GM19463 (cell line): Measurements from ENCODE around the gene ZER1.
"Not testable (repeated sequence)": the region's sequence is repeated elsewhere in the genome, so short reads cannot be mapped to it uniquely, and the experiment has no call there.

Experiments
- ATAC-seq: cut with Tn5 transposase; IDR thresholded peaks from one replicate; pipeline ENCODE4 v1.9.1; 2021; ENCODE audit warnings: mild to moderate bottlenecking, moderate library complexity; ENCODE audit not compliant: unreplicated experiment

ZER1 gene

GRCh38 chr9:128718047-128718446, 53.7 kb downstream of the ZER1 start:
- ATAC-seq, result no peak

DNA sequence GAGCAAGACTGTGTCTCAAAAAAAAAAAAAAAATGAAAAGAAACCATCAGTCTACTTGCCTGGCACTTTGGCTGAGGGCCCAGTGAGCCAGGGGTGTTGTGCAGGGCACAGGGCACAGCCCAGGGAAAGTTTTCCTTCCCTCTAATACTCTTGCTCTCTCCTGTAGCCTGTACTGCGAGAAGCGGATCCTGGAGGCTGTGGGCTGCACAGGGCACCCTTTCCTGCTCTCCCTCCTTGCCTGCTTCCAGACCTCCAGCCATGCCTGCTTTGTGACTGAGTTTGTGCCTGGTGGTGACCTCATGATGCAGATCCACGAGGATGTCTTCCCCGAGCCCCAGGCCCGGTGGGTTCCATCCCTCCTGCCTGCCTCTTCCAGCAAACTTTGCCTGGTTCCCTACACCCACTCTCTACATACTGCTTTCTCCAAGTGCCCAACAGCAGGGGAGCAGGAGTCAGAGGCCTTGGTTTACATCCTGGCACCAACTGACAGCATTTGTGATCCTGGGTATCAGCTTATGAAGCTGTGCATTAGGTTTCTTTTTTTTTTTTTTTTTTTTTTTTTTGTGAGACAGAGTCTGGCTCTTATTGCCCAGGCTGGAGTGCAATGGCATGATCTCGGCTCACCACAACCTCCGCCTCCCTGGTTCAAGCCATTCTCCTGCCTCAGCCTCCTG, 55.0 kb downstream of the ZER1 start:
- no peak for ATAC-seq

DNA sequence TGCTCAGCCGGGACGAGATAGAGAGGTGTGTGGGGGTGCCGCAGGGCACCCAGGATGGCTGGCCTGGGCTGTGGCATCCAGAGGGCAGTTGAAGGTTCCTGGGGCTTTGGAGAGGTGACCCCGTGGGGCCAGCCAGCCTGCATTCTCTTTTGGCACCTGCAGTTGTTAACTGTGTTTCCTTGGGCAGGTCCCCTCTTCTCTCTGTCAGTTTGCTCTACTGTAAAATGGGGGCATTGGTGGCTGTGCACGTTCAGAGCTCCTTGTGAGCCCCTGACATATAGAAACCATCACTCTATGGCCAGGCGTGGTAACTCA, 56.3 kb downstream of the ZER1 start:
- ATAC-seq, result no peak

GRCh38 chr9:128714586-128715435, 56.9 kb downstream of the ZER1 start:
- no peak for ATAC-seq

DNA sequence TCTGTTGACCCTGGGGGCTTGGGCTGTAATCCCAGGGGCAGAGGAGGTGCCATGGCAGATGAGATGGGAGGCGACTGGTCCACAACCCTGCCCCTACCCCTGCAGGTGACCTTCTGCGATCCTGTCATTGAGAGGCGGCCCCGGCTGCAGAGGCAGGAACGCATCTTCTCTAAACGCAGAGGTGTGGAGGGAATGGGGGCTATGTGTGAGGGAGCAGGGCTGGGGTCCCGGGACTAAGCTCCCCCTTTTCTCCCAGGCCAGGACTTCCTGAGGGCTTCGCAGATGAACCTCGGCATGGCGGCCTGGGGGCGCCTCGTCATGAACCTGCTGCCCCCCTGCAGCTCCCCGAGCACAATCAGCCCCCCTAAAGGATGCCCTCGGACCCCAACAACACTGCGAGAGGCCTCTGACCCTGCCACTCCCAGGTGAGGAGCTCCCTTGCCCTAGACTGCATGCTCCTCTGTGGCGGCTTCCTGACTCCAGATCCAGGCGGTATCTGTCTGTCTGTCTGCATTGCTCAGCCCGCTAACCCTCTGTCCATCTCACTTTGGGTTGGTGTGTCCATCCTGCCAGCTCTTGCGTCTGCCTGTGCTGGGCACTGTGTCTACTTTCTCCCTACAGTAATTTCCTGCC, 57.7 kb downstream of the ZER1 start:
- no peak for ATAC-seq

GRCh38 chr9:128713411-128713780, 58.3 kb downstream of the ZER1 start:
- no peak for ATAC-seq

DNA sequence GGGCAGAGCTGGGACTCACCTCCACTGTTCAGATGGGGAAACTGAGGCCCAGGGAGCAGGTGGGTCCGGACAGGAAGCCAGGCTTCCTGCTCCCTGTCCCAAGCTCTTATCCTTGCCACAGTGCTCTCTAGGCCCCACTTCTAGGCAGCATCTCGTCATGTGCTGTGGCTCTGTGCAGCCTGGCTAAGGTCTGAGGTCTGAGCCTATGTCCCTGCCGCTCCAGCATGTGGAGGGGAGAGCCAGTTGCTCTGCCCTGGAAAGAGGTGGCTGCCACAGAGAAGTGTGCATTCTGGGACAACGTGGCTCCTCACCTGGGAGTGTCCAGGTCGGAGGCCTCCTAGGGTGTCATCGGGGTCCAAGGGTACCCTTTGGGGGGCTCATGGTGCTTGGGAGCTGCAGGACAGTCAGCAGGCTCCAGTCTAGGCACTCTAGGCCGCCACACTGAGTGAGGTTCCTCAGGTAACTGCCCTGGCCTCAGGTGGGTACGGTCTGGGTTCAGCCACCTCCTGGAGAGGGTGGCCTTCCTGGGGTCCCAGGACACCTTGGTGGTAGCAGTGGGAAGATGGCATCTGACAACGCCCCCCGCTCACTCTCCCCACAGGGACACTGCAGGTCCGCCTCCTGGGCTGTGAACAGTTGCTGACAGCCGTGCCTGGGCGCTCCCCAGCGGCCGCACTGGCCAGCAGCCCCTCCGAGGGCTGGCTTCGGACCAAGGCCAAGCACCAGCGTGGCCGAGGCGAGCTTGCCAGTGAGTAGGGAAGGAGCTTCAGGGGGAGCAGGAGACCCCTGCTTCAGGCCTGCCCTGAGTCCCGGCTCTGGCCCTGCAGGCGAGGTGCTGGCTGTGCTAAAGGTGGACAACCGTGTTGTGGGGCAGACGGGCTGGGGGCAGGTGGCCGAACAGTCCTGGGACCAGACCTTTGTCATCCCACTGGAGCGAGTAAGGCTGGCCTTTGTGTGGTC, 59.0 kb downstream of the ZER1 start:
- no peak for ATAC-seq

- no peak for ATAC-seq
Measured at GRCh38 chr9:128707446-128707845, 64.3 kb downstream of the ZER1 start.

DNA sequence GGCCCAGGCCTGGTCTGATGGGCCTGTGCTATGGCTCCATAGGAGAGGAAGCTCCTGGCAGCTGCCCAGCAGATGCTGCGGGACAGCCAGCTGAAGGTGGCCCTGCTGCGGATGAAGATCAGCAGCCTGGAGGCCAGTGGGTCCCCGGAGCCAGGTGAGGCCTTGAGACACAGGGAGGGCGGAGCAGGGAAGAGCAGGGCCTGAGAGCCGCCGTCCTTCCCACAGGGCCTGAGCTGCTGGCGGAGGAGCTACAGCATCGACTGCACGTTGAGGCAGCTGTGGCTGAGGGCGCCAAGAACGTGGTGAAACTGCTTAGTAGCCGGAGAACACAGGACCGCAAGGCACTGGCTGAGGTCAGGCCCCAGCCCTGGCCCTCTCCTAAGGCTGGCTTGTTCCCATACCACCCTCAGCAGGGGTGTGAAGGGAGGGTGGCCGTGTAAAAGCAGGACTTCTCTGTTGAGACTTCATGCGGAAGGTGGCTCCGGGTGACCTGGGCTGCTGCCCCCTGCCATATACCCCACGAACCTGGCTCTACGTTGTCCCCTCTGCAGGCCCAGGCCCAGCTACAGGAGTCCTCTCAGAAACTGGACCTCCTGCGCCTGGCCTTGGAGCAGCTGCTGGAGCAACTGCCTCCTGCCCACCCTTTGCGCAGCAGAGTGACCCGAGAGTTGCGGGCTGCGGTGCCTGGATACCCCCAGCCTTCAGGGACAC, 64.9 kb downstream of the ZER1 start:
- no peak for ATAC-seq

DNA sequence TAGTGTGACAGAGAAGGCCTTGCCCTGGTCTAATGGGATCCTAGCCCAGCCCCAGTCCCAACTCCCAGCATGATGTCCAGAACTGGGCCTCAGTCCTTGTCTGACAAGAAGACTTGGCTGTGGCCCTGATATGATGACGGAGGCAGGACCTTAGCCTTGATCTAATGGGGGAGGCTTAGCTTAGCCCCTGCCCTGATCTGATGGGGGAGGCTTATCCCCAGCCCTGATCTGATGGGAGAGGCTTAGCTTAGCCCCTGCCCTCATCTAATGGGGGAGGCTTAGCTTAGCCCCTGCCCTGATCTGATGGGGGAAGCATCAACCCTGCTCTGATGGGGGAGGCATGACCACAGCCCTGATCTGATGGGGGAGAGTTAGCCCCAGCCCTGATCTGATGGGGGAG, 65.7 kb downstream of the ZER1 start:
- ATAC-seq, result no peak

DNA sequence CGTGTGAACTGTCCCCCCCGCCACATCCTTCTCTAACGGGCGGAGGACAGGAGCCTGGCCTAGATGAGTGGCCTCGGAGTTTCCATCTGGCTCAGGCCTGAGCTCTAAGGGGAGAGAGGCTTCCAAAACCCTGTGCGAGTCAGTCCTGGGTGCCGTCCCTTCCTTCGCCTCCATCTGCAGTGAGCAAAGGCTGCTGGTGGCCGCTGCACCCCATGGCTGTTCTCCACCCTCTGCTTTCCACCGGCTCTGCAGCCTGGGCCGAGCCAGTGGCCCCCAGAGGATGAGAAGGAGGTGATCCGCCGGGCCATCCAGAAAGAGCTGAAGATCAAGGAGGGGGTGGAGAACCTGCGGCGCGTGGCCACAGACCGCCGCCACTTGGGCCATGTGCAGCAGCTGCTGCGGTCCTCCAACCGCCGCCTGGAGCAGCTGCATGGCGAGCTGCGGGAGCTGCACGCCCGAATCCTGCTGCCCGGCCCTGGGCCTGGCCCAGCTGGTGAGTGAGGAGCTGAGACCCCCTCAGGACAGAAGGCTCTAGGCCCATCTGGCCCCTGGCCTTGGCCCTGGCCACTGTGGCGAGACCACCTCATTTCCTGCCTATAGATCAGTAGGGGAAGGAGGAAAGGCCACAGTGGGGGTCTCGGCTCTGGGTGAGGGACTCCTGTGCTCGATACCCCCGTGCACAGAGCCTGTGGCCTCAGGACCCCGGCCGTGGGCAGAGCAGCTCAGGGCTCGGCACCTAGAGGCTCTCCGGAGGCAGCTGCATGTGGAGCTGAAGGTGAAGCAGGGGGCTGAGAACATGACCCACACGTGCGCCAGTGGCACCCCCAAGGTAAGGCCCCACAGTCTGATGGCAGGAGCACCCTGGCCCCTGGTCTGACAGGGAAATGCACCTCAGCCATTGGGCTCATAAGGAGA, 66.4 kb downstream of the ZER1 start:
- no peak for ATAC-seq

- ATAC-seq, result no peak
Measured at GRCh38 chr9:128704356-128704670, 67.4 kb downstream of the ZER1 start.

- ATAC-seq, result no peak
Measured at GRCh38 chr9:128703616-128704355, 67.9 kb downstream of the ZER1 start.

DNA sequence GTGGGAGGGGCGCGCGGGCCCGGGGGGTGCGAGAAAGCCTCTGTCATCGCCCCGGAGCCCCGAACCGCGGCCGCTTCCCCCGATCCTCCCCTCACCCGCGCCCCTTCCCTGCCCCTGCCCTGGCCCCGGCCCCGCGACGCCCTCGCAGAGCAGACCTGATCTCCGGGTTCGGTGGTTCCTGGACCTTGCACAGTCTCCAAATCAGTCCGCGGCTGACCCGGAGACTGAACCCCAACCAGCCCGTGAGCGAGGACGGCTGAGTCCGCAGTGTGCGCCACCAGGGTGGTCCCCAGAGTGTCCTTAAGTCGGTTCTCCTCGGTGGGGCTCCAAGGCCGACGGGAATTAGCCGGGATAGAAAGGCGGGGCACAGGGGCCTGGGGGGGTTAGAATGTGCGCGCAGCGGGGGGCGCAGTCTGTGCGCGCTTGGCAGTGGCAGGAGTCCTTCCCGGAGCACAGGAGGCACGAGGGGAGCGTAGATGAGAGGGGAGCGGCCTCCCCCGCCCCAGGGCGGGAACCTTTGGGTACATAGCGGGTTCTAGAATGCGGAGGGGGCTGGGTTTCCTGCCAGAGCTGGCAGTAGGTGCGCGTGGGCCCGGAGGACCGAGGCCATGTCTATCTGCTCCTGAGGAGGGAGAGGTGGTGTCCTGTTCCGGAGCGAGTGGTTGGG, 68.6 kb downstream of the ZER1 start:
- no peak for ATAC-seq

DNA sequence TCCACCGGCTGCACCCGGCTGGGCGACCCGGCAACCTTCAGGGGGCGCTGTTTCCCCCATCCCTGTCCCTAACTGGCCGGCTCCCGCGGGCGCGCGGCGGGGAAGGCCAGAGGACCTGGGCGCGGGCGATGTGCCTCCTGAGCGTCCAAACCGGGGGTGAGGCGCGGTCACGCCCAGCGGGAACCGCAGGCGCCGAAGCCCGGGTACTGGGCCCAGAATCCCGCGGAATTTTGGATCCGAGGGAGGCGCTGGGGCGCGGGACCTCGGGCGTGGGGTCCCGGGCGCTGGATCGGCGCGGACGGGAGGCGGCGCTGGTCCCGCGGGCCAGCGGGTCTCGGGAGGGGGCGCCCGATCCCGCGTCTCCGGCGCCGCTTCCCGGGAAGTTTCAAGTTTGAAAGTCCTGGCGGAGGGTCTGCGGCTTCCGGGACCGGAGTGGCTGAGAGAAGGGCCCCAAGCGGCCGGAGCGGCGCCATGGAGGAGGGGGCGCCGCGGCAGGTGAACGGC, 69.2 kb downstream of the ZER1 start, which contains the start of gene PKN3:
Gene PKN3, plus strand, starts transcription at position 59 of the 504 bp plus-strand sequence. Its CDS starts 413 bp downstream, at position 472.
- ATAC-seq, result peak; percentile 84

DNA sequence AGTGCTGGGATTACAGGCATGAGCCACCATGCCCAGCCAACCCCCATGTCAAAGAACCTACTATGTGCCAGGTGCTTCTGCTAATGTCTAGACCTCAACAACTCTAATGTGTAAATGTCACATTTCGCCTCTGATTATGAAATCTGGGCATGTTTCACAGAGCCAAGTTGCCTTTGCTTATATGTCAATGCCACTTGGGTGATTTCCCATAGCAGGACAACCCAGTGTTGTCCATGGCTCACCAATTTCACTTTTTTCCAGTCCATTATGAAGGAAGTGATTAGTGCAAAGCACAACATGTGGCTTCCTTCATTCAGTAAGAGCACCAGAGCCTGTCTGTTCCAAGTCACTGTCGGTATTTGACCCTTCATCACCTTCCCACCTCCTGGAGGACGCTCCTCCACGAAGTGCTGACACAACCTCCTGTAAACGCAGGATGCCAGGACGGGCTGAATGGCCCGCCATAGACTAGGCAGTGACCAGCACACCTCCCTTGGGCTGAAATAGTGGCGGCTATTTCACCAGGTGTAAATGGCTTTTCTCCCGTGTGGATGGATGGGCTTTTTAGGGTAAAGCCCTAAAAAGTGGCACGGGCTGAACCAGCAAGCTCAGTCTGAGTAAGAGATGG, 70.4 kb downstream of the ZER1 start:
- no peak for ATAC-seq

GRCh38 chr9:128699096-128699795, 72.5 kb downstream of the ZER1 start:
- ATAC-seq, result not testable (repeated sequence)
